DND-41 (cell line): ENCODE data around the gene SERTAD2.

ENCODE experiments used
- EZH2 ChIP-seq: IDR thresholded peaks from 3 replicates; pipeline ENCODE4 v1.6.1; 2012; ENCODE audit warnings: borderline replicate concordance, low read depth, mild to moderate bottlenecking, moderate library complexity, low read length, inconsistent platforms; ENCODE audit not compliant: severe bottlenecking
- TF ChIP-seq, protein P1 (sequence below): IDR thresholded peaks from 2 replicates; pipeline ENCODE4 v1.5.1; 2012; ENCODE audit warnings: borderline replicate concordance, low read length, moderate library complexity, mild to moderate bottlenecking; ENCODE audit not compliant: poor library complexity, severe bottlenecking; ENCODE audit errors: extremely low read depth

DNA sequence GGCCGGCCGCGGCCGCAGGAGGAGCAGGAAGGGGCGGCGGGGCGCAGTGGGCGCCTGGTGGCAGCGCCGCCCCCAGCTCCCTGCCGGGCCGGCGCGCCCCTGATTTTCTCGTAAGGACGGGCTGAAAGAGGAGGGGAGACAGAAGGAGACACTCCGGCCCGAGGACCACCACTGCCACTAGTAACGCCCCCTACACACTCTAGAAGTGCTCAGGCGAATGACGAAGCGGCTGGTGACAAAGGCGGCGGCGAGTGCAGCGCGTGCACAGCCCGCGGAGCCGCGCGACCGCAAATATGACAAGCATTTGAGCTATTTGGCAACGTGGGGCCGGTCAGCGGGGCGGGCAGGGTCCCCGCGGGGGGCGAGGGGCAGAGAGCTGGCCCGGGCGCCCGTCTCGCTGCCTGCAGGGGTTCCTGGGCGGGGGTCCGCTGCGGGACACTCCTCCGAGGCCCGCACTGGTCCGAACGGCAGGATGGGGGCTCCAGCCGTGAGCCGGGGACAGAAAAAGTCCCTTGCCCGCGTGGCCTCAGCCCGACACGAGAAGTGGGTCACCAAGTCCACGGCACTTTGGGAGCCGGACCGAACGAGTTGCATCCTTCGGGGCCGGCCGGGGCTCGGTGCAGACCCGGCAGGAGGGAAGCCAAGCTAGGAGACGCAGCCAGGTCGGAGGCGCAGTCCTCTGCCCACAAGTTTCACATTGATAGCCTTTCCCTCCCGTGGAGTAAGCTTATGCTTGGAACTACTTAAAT, 524 bp upstream of the SERTAD2 start:
- TF ChIP-seq, protein P1, sequence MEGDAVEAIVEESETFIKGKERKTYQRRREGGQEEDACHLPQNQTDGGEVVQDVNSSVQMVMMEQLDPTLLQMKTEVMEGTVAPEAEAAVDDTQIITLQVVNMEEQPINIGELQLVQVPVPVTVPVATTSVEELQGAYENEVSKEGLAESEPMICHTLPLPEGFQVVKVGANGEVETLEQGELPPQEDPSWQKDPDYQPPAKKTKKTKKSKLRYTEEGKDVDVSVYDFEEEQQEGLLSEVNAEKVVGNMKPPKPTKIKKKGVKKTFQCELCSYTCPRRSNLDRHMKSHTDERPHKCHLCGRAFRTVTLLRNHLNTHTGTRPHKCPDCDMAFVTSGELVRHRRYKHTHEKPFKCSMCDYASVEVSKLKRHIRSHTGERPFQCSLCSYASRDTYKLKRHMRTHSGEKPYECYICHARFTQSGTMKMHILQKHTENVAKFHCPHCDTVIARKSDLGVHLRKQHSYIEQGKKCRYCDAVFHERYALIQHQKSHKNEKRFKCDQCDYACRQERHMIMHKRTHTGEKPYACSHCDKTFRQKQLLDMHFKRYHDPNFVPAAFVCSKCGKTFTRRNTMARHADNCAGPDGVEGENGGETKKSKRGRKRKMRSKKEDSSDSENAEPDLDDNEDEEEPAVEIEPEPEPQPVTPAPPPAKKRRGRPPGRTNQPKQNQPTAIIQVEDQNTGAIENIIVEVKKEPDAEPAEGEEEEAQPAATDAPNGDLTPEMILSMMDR = no peak
- TF ChIP-seq EZH2 = peak; percentile 90
